ENCODE results near the gene TRPM6.

DNA sequence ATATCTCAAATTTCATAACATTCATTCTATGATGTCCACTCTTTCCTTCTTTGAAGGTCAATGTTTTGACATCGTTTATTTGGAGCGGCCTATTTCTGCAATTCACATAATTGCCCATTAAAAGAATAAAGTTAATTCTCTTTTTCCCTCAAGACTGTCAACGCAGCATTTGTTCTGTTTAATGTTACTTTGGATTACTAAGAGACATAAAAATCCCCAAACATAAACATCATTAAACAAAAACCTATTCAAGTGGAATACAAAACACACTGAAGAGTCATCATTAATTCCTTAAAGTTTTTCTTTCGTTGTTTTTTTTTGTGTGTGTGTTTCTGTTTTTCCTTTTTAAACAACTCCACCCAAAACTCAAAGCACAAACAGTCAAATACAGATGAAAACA, 151.1 kb downstream of the TRPM6 start:
- TF ChIP-seq ZFX (IDR thresholded peaks at IDR 0.05; ENCODE audit: borderline replicate concordance): no peak
- TF ChIP-seq, protein P1, sequence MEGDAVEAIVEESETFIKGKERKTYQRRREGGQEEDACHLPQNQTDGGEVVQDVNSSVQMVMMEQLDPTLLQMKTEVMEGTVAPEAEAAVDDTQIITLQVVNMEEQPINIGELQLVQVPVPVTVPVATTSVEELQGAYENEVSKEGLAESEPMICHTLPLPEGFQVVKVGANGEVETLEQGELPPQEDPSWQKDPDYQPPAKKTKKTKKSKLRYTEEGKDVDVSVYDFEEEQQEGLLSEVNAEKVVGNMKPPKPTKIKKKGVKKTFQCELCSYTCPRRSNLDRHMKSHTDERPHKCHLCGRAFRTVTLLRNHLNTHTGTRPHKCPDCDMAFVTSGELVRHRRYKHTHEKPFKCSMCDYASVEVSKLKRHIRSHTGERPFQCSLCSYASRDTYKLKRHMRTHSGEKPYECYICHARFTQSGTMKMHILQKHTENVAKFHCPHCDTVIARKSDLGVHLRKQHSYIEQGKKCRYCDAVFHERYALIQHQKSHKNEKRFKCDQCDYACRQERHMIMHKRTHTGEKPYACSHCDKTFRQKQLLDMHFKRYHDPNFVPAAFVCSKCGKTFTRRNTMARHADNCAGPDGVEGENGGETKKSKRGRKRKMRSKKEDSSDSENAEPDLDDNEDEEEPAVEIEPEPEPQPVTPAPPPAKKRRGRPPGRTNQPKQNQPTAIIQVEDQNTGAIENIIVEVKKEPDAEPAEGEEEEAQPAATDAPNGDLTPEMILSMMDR (IDR thresholded peaks at IDR 0.05): no peak

Measured in 22Rv1 (cell line).